ENCODE results near the gene HMCES.

Gene HMCES

GRCh38 chr3:129295286-129295685 lies 16.6 kb downstream of the HMCES start:
- TF ChIP-seq CTCF (conservative IDR thresholded peaks at IDR 0.05; ENCODE audit: control insufficient read depth, insufficient read depth, low read depth, low read length): no peak
- no peak overlapping the region for H3K4me3 ChIP-seq (ENCODE audit: control insufficient read depth, low read depth, low read length)
- DNase-seq (ENCODE audit: low read depth): no peak

GRCh38 chr3:129304146-129304961 lies 25.7 kb downstream of the HMCES start:
- TF ChIP-seq CTCF (conservative IDR thresholded peaks at IDR 0.05; ENCODE audit: control insufficient read depth, insufficient read depth, low read depth, low read length): no peak
- no peak for DNase-seq (ENCODE audit: low read depth)
- H3K4me3 ChIP-seq (ENCODE audit: control insufficient read depth, low read depth, low read length): no peak overlapping the region

GRCh38 chr3:129304962-129305222 lies 26.2 kb downstream of the HMCES start:
- no peak overlapping the region for H3K4me3 ChIP-seq (ENCODE audit: control insufficient read depth, low read depth, low read length)
- DNase-seq (ENCODE audit: low read depth): no peak
- no peak for TF ChIP-seq CTCF (conservative IDR thresholded peaks at IDR 0.05; ENCODE audit: control insufficient read depth, insufficient read depth, low read depth, low read length)

- peak overlapping the region; percentile 5 for H3K4me3 ChIP-seq (ENCODE audit: control insufficient read depth, low read depth, low read length)
- TF ChIP-seq CTCF (conservative IDR thresholded peaks at IDR 0.05; ENCODE audit: control insufficient read depth, insufficient read depth, low read depth, low read length): no peak
- peak; percentile 92 for DNase-seq (ENCODE audit: low read depth)
Measured at GRCh38 chr3:129305592-129306091, 27.0 kb downstream of the HMCES start.

- TF ChIP-seq CTCF (conservative IDR thresholded peaks at IDR 0.05; ENCODE audit: control insufficient read depth, insufficient read depth, low read depth, low read length): no peak
- no peak overlapping the region for H3K4me3 ChIP-seq (ENCODE audit: control insufficient read depth, low read depth, low read length)
- DNase-seq (ENCODE audit: low read depth): no peak
Measured at GRCh38 chr3:129308636-129309035, 30.0 kb downstream of the HMCES start.

- H3K4me3 ChIP-seq (ENCODE audit: control insufficient read depth, low read depth, low read length): no peak overlapping the region
- TF ChIP-seq CTCF (conservative IDR thresholded peaks at IDR 0.05; ENCODE audit: control insufficient read depth, insufficient read depth, low read depth, low read length): no peak
- DNase-seq (ENCODE audit: low read depth): no peak
Measured at GRCh38 chr3:129310111-129311011, 31.7 kb downstream of the HMCES start.
